HK-2 (cell line): ENCODE data around the gene LGALS1.

Source experiments
- DNase-seq: peaks from one replicate; pipeline ENCODE4 v3.0.0-alpha.2; 2018; ENCODE audit not compliant: unreplicated experiment

The LGALS1 gene

GRCh38 chr22:37674951-37675929 is at the start of gene LGALS1:
LGALS1 (plus strand) TSS chr22:37675636; CDS start chr22:37675703, 67 bp downstream.
- DNase-seq: peak; percentile 95

- DNase-seq: no peak
Observed at GRCh38 chr22:37625737-37626136, 49.7 kb upstream of the LGALS1 start.

GRCh38 chr22:37626144-37626543 is 49.3 kb upstream of the LGALS1 start:
- no peak for DNase-seq

GRCh38 chr22:37626556-37627075 is 48.8 kb upstream of the LGALS1 start:
- no peak for DNase-seq

GRCh38 chr22:37627121-37627520 is 48.3 kb upstream of the LGALS1 start:
- no peak for DNase-seq

GRCh38 chr22:37627545-37627944 is 47.9 kb upstream of the LGALS1 start:
- DNase-seq: no peak

GRCh38 chr22:37628830-37629229 is 46.6 kb upstream of the LGALS1 start:
- no peak for DNase-seq

- DNase-seq: no peak
Observed at GRCh38 chr22:37629928-37630327, 45.5 kb upstream of the LGALS1 start.

GRCh38 chr22:37630839-37631435 is 44.5 kb upstream of the LGALS1 start:
- no peak for DNase-seq

GRCh38 chr22:37631448-37632173 is 43.8 kb upstream of the LGALS1 start:
- no peak for DNase-seq

GRCh38 chr22:37632174-37633088 is 43.0 kb upstream of the LGALS1 start:
- no peak for DNase-seq

- no peak for DNase-seq
Observed at GRCh38 chr22:37633089-37633624, 42.3 kb upstream of the LGALS1 start.

- DNase-seq: peak; percentile 82
Observed at GRCh38 chr22:37633625-37634416, 41.6 kb upstream of the LGALS1 start.

- DNase-seq: no peak
Observed at GRCh38 chr22:37634417-37634924, 41.0 kb upstream of the LGALS1 start.

- DNase-seq: no peak
Observed at GRCh38 chr22:37635157-37635556, 40.3 kb upstream of the LGALS1 start.

GRCh38 chr22:37636186-37636948 is 39.1 kb upstream of the LGALS1 start:
- no peak for DNase-seq

- no peak for DNase-seq
Observed at GRCh38 chr22:37636949-37637273, 38.5 kb upstream of the LGALS1 start.

- no peak for DNase-seq
Observed at GRCh38 chr22:37638391-37639069, 36.9 kb upstream of the LGALS1 start.
